Activated T-cell treated with anti-CD3 and anti-CD28 coated beads, Interleukin-2, amount 50 U/mL, for 72 hours (primary cell): ENCODE data around the gene TRAK2. TPM values are rescaled to one million over a fixed set of nuclear protein-coding genes. Genes with fewer than 3 reads are reported as not detected.

Experiments
- ATAC-seq, 2 donors: fragments of 150-1000 bp; cut with Tn5 transposase; replicated peaks in 1 of 2; 2 replicates each; pipeline ENCODE4 v1.10.0; 2021; ENCODE audit warnings: moderate library complexity in 2 of 2, mild to moderate bottlenecking in 1 of 2
- DNase-seq, 2 donors: peaks; one replicate each; pipeline ENCODE4 v3.0.0; 2021 to 2022; ENCODE audit warnings: mixed read lengths in 1 of 2
- H3K27ac Mint-ChIP-seq: one replicate; pipeline ENCODE4 v1.8.0; 2022; ENCODE audit warnings: mild to moderate bottlenecking, moderate library complexity, mixed read lengths
- H3K27me3 Mint-ChIP-seq: one replicate; pipeline ENCODE4 v1.8.0; 2022; ENCODE audit warnings: low read depth, mixed read lengths
- H3K36me3 Mint-ChIP-seq, 2 donors: one replicate each; pipeline ENCODE4 v1.8.0; 2022; ENCODE audit warnings: mixed read lengths in 2 of 2, mild to moderate bottlenecking in 1 of 2; ENCODE audit not compliant: insufficient read depth in 2 of 2
- H3K4me1 Mint-ChIP-seq: one replicate; pipeline ENCODE4 v1.8.0; 2022; ENCODE audit warnings: low read depth, mixed read lengths
- H3K4me3 Mint-ChIP-seq, 2 donors: one replicate each; pipeline ENCODE4 v1.8.0; 2022; ENCODE audit warnings: mild to moderate bottlenecking in 2 of 2, mixed read lengths in 2 of 2, moderate library complexity in 2 of 2
- H3K9me3 Mint-ChIP-seq, 2 donors: one replicate each; pipeline ENCODE4 v1.8.0; 2022; ENCODE audit warnings: mixed read lengths in 2 of 2
- total RNA-seq, 2 donors: library from RNA; stranded (reverse); gene quantifications; one replicate each; pipeline ENCODE4 v1.2.3, GENCODE V29; 2022

Gene TRAK2
- total RNA-seq, 2 donors from 2014 or later = 20.8 to 22.1 TPM

DNA sequence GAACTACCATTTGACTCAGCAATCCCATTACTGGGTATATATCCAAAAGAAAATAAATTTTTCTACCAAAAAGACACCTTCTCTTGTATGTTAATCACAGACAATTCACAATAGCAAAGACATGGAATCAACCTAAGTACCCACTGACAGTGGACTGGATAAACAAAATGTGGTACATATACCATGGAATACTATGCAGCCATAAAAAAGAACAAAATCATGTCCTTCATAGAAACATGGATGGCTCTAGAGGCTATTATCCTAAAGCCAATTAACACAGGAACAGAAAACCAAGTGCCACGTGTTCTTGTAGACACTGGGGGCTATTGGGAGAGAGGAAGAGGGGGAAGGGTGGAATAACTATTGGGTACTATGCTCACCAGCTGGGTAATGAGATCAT, 121.8 kb downstream of the TRAK2 start:
- Mint-ChIP-seq H3K4me1 (peaks cover 5% of the 10 kb centered on the region), H3K4me3 (no peak overlapping the region), H3K36me3 (peaks cover 8 to 9% of the 10 kb centered on the region in 2 donors), H3K27ac (no peak overlapping the region), H3K9me3 (peaks cover 12 to 16% of the 10 kb centered on the region in 2 donors), H3K27me3 (no peaks in the 10 kb centered on the region)
- ATAC-seq (no peak), DNase-seq (no peak)

DNA sequence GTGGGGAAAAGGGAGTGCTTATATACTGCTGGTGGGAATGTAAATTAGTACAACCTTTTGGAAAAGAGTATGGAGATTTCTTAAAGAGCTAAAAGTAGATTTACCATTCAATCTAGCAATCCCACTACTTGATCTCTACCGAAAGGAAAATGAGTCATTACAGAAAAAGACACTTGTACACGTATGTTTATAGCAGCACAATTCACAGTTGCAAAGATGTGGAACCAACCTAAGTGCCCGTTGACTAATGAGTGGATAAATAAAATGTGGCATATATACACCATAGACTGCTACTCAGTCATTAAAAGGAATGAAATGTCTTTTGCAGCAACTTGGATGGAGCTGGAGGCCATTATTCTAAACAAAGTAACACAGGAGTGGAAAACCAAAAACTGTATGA, 123.6 kb downstream of the TRAK2 start:
- H3K27me3 Mint-ChIP-seq = no peaks in the 10 kb centered on the region
- H3K4me1 Mint-ChIP-seq = peaks cover 5% of the 10 kb centered on the region
- peaks cover 16 to 25% of the 10 kb centered on the region in 2 donors for H3K36me3 Mint-ChIP-seq
- H3K27ac Mint-ChIP-seq = no peak overlapping the region
- no peak overlapping the region for H3K4me3 Mint-ChIP-seq
- peaks cover 17 to 20% of the 10 kb centered on the region in 2 donors for H3K9me3 Mint-ChIP-seq
- no peak for DNase-seq
- ATAC-seq = no peak

Other genes starting within 250 kb of the TRAK2 start
- 10 to 100 TPM; 45.0 to 78.7 TPM for gene CASP8, start 190.9 kb downstream of the TRAK2 start, total RNA-seq
- gene FLACC1, start 94.1 kb downstream of the TRAK2 start, total RNA-seq = 1 to 10 TPM; 3.3 to 3.7 TPM
- 10 to 100 TPM; 26.7 to 30.4 TPM for gene STRADB, start 282 bp upstream of the TRAK2 start, total RNA-seq
- 10 to 100 TPM; 17.6 to 19.3 TPM for gene TMEM237, start 192.0 kb upstream of the TRAK2 start, total RNA-seq
- gene MPP4, start 247.2 kb upstream of the TRAK2 start, total RNA-seq = not detected